ENCODE results near the gene UBE2QL1.
"Not testable (repeated sequence)": the region's sequence is repeated elsewhere in the genome, so short reads cannot be mapped to it uniquely, and the experiment has no call there.

UBE2QL1 gene

DNA sequence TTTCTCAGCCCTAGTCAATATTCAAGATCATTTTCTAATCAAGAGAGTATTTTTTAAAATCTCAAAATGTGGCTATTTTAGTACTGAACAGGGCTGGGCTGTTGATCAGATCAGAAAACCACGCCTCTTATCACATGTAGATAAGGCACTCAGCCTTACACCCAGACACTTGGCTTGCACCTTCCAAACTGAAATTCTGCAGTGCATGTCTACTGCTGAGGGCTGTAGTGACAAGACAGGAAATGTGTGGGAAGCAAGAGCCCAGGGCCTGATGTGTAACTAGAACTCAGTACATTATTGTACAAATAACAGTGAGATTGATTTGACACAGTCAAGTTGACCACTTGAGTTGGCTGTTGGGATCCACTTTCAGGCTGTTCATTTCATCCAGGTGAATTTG is 48.6 kb downstream of the UBE2QL1 start:
- Histone ChIP-seq H3K9ac (ENCODE audit: low read length) (no peak overlapping the region), H3K27ac (ENCODE audit: low read depth, low read length) (no peak overlapping the region), H3K36me3 (ENCODE audit: control insufficient read depth, insufficient read depth, low read length) (no peaks in the 10 kb centered on the region), H3K27me3 (ENCODE audit: control insufficient read depth, insufficient read depth, low read length) (no peaks in the 10 kb centered on the region), H3K4me3 (ENCODE audit: low read length) (no peak overlapping the region), H3K4me1 (ENCODE audit: control insufficient read depth, insufficient read depth, low read length) (no peaks in the 10 kb centered on the region)

DNA sequence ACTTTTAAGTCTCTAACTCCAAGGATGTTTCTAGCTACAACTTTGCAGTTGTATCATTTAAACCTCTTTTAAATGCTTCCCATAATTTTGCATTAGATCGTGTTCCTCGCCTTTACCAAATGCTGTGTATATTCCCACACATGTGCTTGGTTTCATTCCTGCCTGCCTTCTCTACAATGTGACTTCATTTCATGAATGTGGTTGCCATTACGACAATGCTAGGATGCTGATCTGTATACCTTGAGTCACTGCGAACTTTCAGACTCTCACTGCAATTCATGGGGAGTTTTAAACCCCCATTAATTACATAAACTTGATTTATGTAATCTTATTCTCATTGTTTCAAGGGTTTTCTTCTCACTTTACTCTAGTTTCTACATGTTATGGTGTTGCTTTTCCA is 50.3 kb downstream of the UBE2QL1 start:
- no peak overlapping the region for H3K27ac ChIP-seq (ENCODE audit: low read depth, low read length)
- H3K27me3 ChIP-seq (ENCODE audit: control insufficient read depth, insufficient read depth, low read length): no peaks in the 10 kb centered on the region
- H3K4me1 ChIP-seq (ENCODE audit: control insufficient read depth, insufficient read depth, low read length): no peaks in the 10 kb centered on the region
- no peak overlapping the region for H3K9ac ChIP-seq (ENCODE audit: low read length)
- no peaks in the 10 kb centered on the region for H3K36me3 ChIP-seq (ENCODE audit: control insufficient read depth, insufficient read depth, low read length)
- H3K4me3 ChIP-seq (ENCODE audit: low read length): no peak overlapping the region

DNA sequence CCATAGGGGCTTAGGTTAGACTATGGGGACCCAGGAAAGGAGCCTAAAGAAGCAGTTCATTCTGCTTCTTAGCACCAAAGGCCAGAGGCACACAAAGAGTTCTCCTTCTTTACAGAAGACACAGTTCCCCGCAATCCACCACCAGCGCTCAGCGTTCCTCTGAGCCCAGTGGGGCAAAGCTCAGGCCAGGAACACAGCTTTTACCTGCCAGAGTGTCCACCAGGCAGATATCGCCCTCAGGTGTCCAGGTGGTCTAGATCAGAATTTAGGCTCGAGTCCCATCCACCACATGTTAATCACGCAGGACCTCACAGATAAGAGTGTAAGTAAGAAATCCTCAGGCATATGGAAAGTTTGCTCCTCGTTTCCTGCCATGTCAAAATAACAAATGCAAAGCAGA is 53.0 kb downstream of the UBE2QL1 start:
- Histone ChIP-seq H3K4me1 (ENCODE audit: control insufficient read depth, insufficient read depth, low read length) (no peaks in the 10 kb centered on the region), H3K4me3 (ENCODE audit: low read length) (no peak overlapping the region), H3K9ac (ENCODE audit: low read length) (no peak overlapping the region), H3K27me3 (ENCODE audit: control insufficient read depth, insufficient read depth, low read length) (no peaks in the 10 kb centered on the region), H3K27ac (ENCODE audit: low read depth, low read length) (no peak overlapping the region), H3K36me3 (ENCODE audit: control insufficient read depth, insufficient read depth, low read length) (no peaks in the 10 kb centered on the region)

DNA sequence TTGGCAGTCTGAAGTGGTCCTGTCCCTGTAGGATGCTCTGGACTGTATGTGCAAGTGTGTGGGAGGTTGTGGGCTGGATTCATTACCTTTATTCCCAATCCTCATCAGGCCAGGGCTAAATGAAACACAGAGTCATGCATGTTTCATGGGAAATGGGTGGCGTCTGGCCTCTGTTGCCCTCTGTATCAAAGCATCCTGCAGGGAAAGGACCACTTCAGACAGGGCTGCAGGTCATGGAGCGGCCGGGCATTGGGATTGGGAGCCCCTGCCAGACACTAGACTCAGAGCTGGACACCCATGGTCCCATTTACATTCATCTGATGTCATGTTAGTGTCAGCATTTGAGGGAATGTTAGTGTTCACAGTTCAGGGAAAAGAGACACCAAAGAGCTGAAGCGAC is 53.8 kb downstream of the UBE2QL1 start:
- H3K4me3 ChIP-seq (ENCODE audit: low read length): no peak overlapping the region
- no peaks in the 10 kb centered on the region for H3K4me1 ChIP-seq (ENCODE audit: control insufficient read depth, insufficient read depth, low read length)
- H3K36me3 ChIP-seq (ENCODE audit: control insufficient read depth, insufficient read depth, low read length): no peaks in the 10 kb centered on the region
- H3K9ac ChIP-seq (ENCODE audit: low read length): no peak overlapping the region
- no peak overlapping the region for H3K27ac ChIP-seq (ENCODE audit: low read depth, low read length)
- no peaks in the 10 kb centered on the region for H3K27me3 ChIP-seq (ENCODE audit: control insufficient read depth, insufficient read depth, low read length)

DNA sequence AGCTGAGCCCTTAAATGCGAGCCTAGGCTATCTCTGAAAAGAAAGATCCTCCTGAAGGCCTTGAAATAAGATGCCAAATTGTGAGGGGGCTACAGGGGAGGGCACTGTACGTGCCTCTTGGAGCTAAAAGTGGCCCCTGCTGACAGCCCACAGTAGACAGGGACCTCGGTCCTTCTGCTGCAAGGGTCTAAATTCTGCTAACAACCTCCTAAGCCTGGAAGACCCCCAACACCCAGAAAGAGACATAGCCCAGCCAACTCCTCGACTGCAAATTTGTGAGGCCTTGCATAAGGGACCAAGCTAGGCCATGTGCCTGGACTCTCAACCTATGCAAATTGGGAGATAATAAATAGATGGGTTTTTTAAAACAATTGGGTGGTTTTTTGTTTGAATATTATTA is 54.7 kb downstream of the UBE2QL1 start:
- H3K27ac ChIP-seq (ENCODE audit: low read depth, low read length): no peak overlapping the region
- H3K27me3 ChIP-seq (ENCODE audit: control insufficient read depth, insufficient read depth, low read length): no peaks in the 10 kb centered on the region
- H3K36me3 ChIP-seq (ENCODE audit: control insufficient read depth, insufficient read depth, low read length): no peaks in the 10 kb centered on the region
- H3K4me1 ChIP-seq (ENCODE audit: control insufficient read depth, insufficient read depth, low read length): no peaks in the 10 kb centered on the region
- H3K9ac ChIP-seq (ENCODE audit: low read length): no peak overlapping the region
- no peak overlapping the region for H3K4me3 ChIP-seq (ENCODE audit: low read length)

DNA sequence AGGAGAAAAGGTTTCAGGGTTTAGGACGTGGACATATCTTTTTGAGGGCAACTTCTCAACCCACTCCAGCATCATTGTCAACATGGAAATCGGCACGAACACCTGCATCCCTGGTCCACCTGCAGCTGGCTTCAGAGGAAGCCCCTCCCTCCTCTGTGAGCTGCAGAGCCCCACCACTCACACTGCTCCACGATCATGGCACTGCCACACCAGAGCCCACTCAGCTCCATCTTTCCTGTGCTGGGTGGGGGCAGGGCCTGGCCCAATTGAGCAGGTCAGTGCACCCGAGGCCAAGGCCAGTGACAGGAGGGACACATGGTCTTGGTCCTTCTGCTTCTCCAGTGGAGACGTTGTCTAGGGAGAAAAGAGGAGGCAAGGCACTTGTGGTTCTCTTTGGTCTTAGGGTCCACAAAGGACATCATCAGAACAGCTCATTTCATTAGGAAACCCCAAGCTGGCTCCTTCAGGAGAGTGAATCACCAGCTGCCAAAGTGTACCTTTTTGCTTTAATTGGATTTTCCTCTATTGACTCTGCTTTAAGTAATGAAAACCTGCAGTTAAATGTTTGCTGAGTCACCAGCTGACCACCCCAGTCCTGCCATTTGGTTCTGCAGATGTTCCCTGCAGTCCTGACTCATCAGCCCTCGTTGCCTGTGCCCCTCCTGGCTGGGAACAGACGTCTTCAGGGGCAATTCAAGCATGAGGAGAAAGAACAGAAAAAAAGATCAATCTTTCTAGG is 56.2 kb downstream of the UBE2QL1 start:
- no peak overlapping the region for H3K27ac ChIP-seq (ENCODE audit: low read depth, low read length)
- no peaks in the 10 kb centered on the region for H3K27me3 ChIP-seq (ENCODE audit: control insufficient read depth, insufficient read depth, low read length)
- no peak overlapping the region for H3K4me3 ChIP-seq (ENCODE audit: low read length)
- H3K9ac ChIP-seq (ENCODE audit: low read length): no peak overlapping the region
- no peaks in the 10 kb centered on the region for H3K4me1 ChIP-seq (ENCODE audit: control insufficient read depth, insufficient read depth, low read length)
- H3K36me3 ChIP-seq (ENCODE audit: control insufficient read depth, insufficient read depth, low read length): no peaks in the 10 kb centered on the region

DNA sequence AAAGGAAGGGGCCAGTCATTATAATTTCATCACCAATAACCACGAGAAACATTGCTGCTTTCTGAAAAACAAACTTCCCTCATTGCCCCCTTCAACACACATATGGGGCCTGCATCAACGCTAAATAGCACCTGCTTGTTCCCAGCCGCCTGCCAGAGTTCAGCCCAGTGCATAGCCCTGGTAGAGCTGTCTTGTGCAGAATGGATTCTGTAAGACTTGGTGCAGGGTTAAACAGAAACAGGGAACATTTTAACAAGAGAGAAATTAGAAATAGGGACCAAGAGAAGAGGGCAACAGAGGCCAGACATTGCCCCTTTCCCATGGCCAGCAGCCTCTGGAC is 56.7 kb downstream of the UBE2QL1 start:
- Histone ChIP-seq H3K27ac (ENCODE audit: low read depth, low read length) (no peak overlapping the region), H3K9ac (ENCODE audit: low read length) (no peak overlapping the region), H3K4me3 (ENCODE audit: low read length) (no peak overlapping the region), H3K36me3 (ENCODE audit: control insufficient read depth, insufficient read depth, low read length) (no peaks in the 10 kb centered on the region), H3K4me1 (ENCODE audit: control insufficient read depth, insufficient read depth, low read length) (no peaks in the 10 kb centered on the region), H3K27me3 (ENCODE audit: control insufficient read depth, insufficient read depth, low read length) (no peaks in the 10 kb centered on the region)

DNA sequence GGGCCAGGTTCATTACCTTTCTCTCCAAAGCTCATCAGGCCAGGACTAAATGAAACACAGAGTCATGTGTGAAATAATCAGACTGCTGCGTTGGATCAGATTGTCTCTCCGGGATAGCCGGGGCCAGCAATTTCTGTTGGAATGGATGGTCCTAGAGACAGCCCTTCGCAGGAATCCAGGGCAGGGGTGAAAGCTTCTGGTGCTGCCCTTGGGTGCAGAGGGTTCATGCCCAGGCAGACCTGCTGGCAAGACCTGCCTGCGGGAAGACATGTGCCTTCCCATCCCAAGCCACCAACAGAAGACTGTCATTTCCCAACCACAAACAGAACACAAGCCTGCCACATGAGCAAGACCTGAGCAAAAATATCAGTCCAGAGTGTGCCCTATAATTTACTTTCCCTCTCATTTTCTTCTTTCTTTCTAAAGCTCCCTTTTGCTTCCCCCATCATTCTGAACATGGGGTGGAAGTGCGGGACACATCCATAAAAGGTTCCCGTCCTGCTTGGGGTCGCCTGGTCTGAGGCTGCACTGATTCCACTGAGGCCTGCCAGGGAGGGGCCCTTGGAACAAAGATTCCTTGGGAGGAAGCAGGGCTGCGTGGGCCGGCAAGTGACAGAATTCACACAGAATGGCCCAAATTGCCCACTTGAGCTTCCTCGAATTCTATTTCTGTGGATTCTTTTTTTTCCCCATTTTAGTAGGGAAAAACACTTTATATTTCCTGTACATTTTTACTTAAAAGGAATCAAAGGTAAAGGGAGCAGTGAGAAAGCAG is 57.3 kb downstream of the UBE2QL1 start:
- Histone ChIP-seq H3K9ac (ENCODE audit: low read length) (no peak overlapping the region), H3K4me1 (ENCODE audit: control insufficient read depth, insufficient read depth, low read length) (no peaks in the 10 kb centered on the region), H3K4me3 (ENCODE audit: low read length) (no peak overlapping the region), H3K36me3 (ENCODE audit: control insufficient read depth, insufficient read depth, low read length) (no peaks in the 10 kb centered on the region), H3K27me3 (ENCODE audit: control insufficient read depth, insufficient read depth, low read length) (no peaks in the 10 kb centered on the region), H3K27ac (ENCODE audit: low read depth, low read length) (no peak overlapping the region)

DNA sequence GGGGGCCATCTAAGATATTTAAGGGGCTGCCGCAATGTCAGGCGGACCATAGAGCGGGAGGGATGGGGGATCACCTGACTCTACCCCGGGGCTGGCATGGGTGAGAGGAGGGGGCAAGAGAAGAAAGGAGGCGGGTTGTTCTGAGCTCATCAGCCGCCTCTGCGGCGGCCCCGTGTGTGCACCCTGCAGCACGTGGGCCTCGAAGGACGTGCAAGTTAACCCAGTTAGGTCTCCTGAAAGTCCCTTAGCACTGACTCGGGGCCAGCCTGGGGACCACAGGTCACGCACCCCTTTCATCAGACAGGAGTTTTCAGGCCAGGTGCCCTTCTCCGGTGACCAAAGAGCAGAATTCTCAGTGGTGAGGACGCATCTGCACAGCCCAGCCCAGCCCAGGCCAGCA is 58.0 kb downstream of the UBE2QL1 start:
- no peaks in the 10 kb centered on the region for H3K27me3 ChIP-seq (ENCODE audit: control insufficient read depth, insufficient read depth, low read length)
- no peaks in the 10 kb centered on the region for H3K36me3 ChIP-seq (ENCODE audit: control insufficient read depth, insufficient read depth, low read length)
- H3K27ac ChIP-seq (ENCODE audit: low read depth, low read length): no peak overlapping the region
- H3K9ac ChIP-seq (ENCODE audit: low read length): no peak overlapping the region
- no peaks in the 10 kb centered on the region for H3K4me1 ChIP-seq (ENCODE audit: control insufficient read depth, insufficient read depth, low read length)
- no peak overlapping the region for H3K4me3 ChIP-seq (ENCODE audit: low read length)

DNA sequence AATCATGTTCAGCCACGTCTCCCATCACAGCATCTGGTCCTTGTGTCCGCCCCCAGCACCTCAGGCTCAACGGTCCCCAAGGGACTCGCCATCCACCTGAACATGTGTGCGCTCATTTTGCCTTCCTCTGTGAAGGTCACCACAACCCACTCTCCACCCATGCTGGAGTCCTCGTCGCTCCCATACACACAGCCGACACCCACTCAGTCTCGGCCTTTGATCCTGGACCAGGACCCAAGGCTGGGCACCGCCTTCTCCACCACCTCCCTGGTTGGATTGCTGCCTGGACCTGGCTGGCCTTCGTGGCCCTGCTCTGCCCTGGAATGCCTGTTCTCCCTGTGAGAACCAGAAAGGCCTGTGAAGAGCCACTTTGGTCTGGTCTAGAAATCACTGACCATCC is 60.3 kb downstream of the UBE2QL1 start:
- H3K27me3 ChIP-seq (ENCODE audit: control insufficient read depth, insufficient read depth, low read length): no peaks in the 10 kb centered on the region
- no peaks in the 10 kb centered on the region for H3K4me1 ChIP-seq (ENCODE audit: control insufficient read depth, insufficient read depth, low read length)
- no peak overlapping the region for H3K9ac ChIP-seq (ENCODE audit: low read length)
- no peaks in the 10 kb centered on the region for H3K36me3 ChIP-seq (ENCODE audit: control insufficient read depth, insufficient read depth, low read length)
- no peak overlapping the region for H3K4me3 ChIP-seq (ENCODE audit: low read length)
- no peak overlapping the region for H3K27ac ChIP-seq (ENCODE audit: low read depth, low read length)

DNA sequence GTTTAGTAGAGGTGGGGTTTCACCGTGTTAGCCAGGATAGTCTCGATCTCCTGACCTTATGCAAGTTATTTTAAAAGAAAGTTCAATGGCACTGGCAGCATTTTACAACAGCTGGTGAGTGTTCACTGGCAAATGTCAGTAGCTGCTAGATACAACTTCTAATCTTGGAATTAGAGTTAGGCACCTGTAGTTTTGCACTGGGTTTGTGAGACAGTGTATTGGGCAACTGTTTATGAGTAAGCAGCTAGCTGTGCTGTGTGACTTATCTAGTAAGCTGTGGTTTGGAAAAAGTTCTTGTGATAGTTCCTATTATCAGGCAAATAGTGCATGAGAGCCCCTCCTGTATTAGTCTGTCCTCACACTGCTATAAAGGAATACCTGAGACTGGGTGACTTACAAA is 61.5 kb downstream of the UBE2QL1 start:
- Histone ChIP-seq H3K4me1 (ENCODE audit: control insufficient read depth, insufficient read depth, low read length) (no peaks in the 10 kb centered on the region), H3K36me3 (ENCODE audit: control insufficient read depth, insufficient read depth, low read length) (no peaks in the 10 kb centered on the region), H3K4me3 (ENCODE audit: low read length) (no peak overlapping the region), H3K9ac (ENCODE audit: low read length) (no peak overlapping the region), H3K27me3 (ENCODE audit: control insufficient read depth, insufficient read depth, low read length) (no peaks in the 10 kb centered on the region), H3K27ac (ENCODE audit: low read depth, low read length) (no peak overlapping the region)

DNA sequence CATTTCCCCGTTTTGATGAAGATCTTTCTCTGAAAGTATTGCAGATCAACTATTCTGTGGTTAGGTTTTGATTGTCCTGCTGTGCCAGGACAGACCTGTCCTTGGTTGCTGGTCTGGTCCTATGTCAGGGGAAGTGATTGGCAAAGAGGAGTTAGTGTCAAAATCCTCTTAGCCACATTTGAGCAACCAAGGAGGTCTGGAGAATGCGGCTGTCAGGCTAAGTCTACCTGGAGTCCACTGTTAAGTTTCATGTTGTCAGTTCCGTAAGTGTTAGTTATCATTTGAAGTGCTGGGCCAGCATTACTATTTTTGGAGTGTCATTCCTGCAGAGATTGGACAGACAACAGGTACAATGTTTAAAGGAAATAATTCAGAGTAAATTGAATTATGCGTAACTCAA is 62.3 kb downstream of the UBE2QL1 start:
- H3K4me1 ChIP-seq (ENCODE audit: control insufficient read depth, insufficient read depth, low read length): no peaks in the 10 kb centered on the region
- H3K9ac ChIP-seq (ENCODE audit: low read length): no peak overlapping the region
- H3K36me3 ChIP-seq (ENCODE audit: control insufficient read depth, insufficient read depth, low read length): no peaks in the 10 kb centered on the region
- no peak overlapping the region for H3K27ac ChIP-seq (ENCODE audit: low read depth, low read length)
- no peaks in the 10 kb centered on the region for H3K27me3 ChIP-seq (ENCODE audit: control insufficient read depth, insufficient read depth, low read length)
- H3K4me3 ChIP-seq (ENCODE audit: low read length): no peak overlapping the region

DNA sequence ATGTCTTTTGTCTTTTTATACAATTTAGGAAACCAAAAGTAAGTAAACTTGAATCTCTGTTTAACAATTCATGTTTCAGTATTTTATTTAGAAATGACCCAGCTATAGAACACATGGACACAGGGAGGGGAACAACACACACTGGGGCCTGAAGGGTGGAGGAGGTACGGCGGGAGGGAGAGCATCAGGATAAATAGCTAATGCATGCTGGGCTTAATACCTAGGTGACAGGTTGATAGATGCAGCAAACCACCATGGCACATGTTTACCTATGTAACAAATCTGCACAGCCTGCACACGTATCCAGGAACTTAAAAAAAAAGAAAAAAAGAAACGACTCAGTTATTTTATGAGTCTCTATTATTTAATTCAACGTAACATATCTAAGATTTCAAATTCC is 67.2 kb downstream of the UBE2QL1 start:
- not testable (repeated sequence) for H3K4me3 ChIP-seq (ENCODE audit: low read length); H3K9ac ChIP-seq (ENCODE audit: low read length); H3K36me3 ChIP-seq (ENCODE audit: control insufficient read depth, insufficient read depth, low read length); H3K27me3 ChIP-seq (ENCODE audit: control insufficient read depth, insufficient read depth, low read length); H3K4me1 ChIP-seq (ENCODE audit: control insufficient read depth, insufficient read depth, low read length); H3K27ac ChIP-seq (ENCODE audit: low read depth, low read length)

All from rectal smooth muscle tissue (tissue), 1 donor.